Cardiac muscle cell (in vitro differentiated cells and primary cell): ENCODE data around the gene CCDC97. TPM values are rescaled to one million over a fixed set of nuclear protein-coding genes. Genes with fewer than 3 reads are reported as not detected.

Source experiments
- DNase-seq, 2 donors: peaks; one replicate each; pipeline versions ENCODE4 v3.0.0 to v3.0.0-alpha.2; 2010 to 2017; ENCODE audit warnings: low read depth in 1 of 2, low spot score in 1 of 2
- H3K27ac ChIP-seq: fragments of 200-600 bp; sonication (generic); 2 replicates; pipeline ENCODE4 v1.5.1; 2016
- H3K27me3 ChIP-seq: fragments of 200-600 bp; sonication (generic); 2 replicates; pipeline ENCODE4 v1.6.0; 2016; ENCODE audit warnings: control low read depth
- H3K36me3 ChIP-seq: fragments of 200-600 bp; sonication (generic); 2 replicates; pipeline ENCODE4 v1.5.1; 2016; ENCODE audit warnings: control low read depth
- H3K4me1 ChIP-seq: fragments of 200-600 bp; sonication (generic); 2 replicates; pipeline ENCODE4 v1.8.1; 2017; ENCODE audit warnings: low read depth, mild to moderate bottlenecking, mixed run types
- H3K4me3 ChIP-seq: fragments of 200-600 bp; sonication (generic); 2 replicates; pipeline ENCODE4 v1.5.1; 2016; ENCODE audit warnings: mild to moderate bottlenecking
- H3K9me3 ChIP-seq: fragments of 200-600 bp; sonication (generic); 2 replicates; pipeline ENCODE4 v1.5.1; 2017; ENCODE audit warnings: low read depth, mild to moderate bottlenecking, control low read depth
- polyA plus RNA-seq: library from polyadenylated mRNA; unstranded; fragments of >200 nt; fragmentation: Nextera tagmentation; extraction: Ambion mirVana; gene quantifications from 2 replicates; pipeline ENCODE4 v1.2.1, GENCODE V29; 2016
- total RNA-seq: library from RNA; depleted of rRNA; stranded (reverse); fragments of >200 nt; gene quantifications from 2 replicates; pipeline ENCODE4 v1.2.3, GENCODE V29; 2016
- TF ChIP-seq, protein P1 (sequence below): IDR thresholded peaks from 2 replicates; pipeline ENCODE4 v1.5.1; 2012; ENCODE audit warnings: low read depth, mild to moderate bottlenecking, low read length

Gene CCDC97
- total and polyA plus RNA-seq, 2 experiments from 2014 or later, result 24.6 to 29.7 TPM

DNA sequence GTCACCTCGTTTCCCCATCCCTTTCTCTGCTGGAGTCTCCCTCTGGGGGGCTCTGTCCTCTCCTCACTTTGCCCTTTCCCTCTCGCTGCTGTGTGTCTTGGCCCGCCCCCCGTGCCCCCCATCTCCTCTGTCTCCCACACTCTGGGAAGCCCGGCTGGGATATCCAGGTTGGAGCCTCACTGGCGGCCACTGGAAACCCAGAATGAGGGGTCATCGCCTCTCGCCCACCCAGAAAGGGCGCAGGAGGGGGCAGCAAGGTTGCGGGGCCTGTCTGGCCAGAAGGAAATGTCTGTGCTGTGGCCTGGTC is 15.6 kb downstream of the CCDC97 start:
- H3K27me3 ChIP-seq, result no peaks in the 10 kb centered on the region
- DNase-seq, result no peak
- H3K36me3 ChIP-seq, result peaks cover 2% of the 10 kb centered on the region
- H3K4me3 ChIP-seq, result no peak overlapping the region
- peak overlapping the region; percentile 84 for H3K27ac ChIP-seq
- TF ChIP-seq, protein P1, sequence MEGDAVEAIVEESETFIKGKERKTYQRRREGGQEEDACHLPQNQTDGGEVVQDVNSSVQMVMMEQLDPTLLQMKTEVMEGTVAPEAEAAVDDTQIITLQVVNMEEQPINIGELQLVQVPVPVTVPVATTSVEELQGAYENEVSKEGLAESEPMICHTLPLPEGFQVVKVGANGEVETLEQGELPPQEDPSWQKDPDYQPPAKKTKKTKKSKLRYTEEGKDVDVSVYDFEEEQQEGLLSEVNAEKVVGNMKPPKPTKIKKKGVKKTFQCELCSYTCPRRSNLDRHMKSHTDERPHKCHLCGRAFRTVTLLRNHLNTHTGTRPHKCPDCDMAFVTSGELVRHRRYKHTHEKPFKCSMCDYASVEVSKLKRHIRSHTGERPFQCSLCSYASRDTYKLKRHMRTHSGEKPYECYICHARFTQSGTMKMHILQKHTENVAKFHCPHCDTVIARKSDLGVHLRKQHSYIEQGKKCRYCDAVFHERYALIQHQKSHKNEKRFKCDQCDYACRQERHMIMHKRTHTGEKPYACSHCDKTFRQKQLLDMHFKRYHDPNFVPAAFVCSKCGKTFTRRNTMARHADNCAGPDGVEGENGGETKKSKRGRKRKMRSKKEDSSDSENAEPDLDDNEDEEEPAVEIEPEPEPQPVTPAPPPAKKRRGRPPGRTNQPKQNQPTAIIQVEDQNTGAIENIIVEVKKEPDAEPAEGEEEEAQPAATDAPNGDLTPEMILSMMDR, result no peak
- H3K4me1 ChIP-seq, result peaks cover 39% of the 10 kb centered on the region
- H3K9me3 ChIP-seq, result no peaks in the 10 kb centered on the region

DNA sequence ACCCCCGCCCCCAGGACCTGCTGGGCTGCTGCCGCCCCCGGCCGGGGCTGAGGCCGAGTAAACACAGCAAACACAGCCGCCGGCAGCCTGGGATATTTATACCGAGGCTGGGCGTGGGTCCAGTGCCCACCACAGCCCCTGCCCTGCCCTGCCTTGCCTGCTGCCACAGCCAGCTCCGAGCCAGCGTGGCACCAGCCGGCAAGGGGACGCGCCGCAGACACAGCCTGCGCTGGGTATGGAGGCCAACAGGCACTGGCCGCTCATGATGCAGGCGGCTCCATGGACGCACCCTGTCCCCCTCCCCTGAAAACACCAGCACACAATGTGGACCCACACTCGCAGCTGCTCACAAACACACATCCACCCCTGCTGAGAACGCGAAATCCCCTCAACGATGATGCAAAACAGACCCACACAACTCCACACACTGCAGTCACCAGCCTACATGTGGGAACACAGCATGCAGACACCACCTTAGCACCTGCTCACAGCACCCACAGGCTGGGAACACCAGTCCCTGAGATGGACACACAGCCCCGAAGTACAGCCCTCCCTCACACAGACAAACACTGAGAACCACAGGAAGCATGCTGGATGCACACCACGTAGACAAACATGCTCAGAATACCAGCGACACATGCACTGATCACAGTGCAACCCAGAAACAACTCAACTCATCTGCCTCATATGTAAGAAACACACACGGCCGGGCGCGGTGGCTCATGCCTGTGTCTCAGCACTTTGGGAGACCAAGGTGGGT is 16.2 kb downstream of the CCDC97 start:
- H3K4me1 ChIP-seq, result peaks cover 39% of the 10 kb centered on the region

DNA sequence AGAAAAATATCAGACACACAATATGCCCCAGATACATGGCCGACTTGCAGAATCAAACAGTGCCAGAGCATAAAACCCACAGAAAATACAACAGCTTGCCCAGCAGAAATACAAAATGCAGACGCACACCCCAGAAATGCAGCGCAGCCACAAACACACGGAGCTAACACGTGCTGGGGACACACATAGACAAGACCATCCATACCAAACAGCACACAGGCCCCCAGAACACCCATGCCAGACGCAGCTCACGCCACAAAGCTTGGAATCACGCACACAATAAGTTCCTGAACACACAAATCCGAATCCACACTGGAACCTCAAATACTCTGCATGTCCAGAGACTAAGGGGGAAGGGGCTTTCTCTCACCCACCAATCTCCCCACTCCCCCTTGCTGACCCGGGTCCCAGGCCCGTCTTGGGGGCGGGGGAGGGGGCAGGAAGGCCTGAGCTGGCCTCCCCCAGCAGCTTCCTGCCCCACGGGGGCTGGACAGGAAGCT is 17.2 kb downstream of the CCDC97 start:
- H3K4me3 ChIP-seq, result no peak overlapping the region
- H3K36me3 ChIP-seq, result no peaks in the 10 kb centered on the region
- TF ChIP-seq, protein P1, result no peak
- H3K27me3 ChIP-seq, result no peaks in the 10 kb centered on the region
- no peak overlapping the region for H3K27ac ChIP-seq
- no peaks in the 10 kb centered on the region for H3K9me3 ChIP-seq
- DNase-seq, result no peak
- peaks cover 39% of the 10 kb centered on the region for H3K4me1 ChIP-seq

More for the DNA sequence above, 16.2 kb downstream of the CCDC97 start:
- peak overlapping the region; percentile 84 for H3K27ac ChIP-seq
- TF ChIP-seq, protein P1, result no peak
- no peak overlapping the region for H3K4me3 ChIP-seq
- no peaks in the 10 kb centered on the region for H3K36me3 ChIP-seq
- DNase-seq, result peak; percentile 34 to 57
- H3K27me3 ChIP-seq, result no peaks in the 10 kb centered on the region
- H3K9me3 ChIP-seq, result no peaks in the 10 kb centered on the region

DNA sequence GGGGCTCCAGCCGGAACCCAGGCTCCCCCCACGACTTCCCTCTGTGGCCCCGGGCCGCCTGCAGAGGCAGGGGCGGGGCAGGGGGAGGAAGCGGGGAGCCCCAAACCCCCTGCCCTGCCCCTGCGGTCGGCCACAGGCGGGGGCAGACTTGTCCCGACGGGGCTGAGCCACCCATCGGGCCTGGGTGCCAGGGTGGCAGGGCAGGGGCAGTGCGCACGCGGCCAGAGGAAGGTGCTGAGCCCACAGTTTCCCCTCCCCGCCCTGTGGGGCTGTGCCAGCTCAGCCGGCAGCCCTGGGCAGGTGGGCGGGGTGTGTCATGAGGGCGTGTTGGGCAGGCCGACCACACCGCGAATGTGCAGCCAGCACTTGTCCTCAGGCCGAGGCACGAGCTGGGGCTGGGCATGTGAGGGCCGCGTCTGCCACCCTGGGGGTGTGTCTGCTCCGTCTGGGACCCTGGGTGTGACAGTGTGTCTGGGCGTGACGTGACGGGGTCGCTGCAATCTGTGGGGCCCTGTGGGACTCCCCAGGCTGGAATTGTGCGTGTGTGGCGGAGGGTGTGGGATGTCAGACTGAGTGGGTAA is 17.7 kb downstream of the CCDC97 start:
- TF ChIP-seq, protein P1, result no peak
- Histone ChIP-seq H3K4me1 (peaks cover 37% of the 10 kb centered on the region), H3K36me3 (no peaks in the 10 kb centered on the region), H3K4me3 (no peak overlapping the region), H3K27me3 (no peaks in the 10 kb centered on the region), H3K27ac (no peak overlapping the region), H3K9me3 (no peaks in the 10 kb centered on the region)
- peak in 1 of 2 donors; percentile 51 for DNase-seq

DNA sequence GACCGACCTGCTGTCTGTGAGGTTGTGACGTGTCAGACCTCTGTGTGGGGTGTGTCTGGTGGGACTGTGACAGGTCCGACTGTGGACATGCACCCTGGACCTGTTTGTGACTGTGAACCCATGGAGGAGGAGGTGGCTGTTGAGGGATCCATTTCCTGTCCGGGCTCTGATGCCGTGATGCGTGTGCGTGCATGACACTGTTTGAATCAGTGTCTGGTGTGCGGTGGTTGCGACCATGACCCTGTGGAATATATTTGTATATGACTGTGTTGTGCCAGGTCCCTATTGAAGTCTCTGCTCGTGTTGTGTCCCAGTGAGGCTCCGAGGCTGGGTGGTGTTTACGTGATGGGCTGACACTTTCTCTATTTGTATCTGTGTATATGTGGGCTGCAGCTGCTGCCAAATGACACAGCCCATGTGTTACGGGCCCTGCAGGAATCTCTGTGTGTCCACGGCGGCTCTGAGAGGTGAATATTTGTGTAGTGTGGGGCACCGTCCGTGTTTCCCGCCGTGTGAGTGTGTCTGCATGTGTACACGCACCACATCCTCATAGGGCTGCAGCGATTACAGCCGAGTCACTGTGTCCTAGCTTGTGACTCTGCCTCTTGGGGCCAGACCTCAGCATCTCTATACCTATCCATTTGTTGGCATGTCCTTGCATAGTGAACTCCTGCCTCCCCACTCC is 18.3 kb downstream of the CCDC97 start:
- peaks cover 31% of the 10 kb centered on the region for H3K4me1 ChIP-seq
- no peaks in the 10 kb centered on the region for H3K9me3 ChIP-seq
- TF ChIP-seq, protein P1, result no peak
- H3K4me3 ChIP-seq, result no peak overlapping the region
- H3K27ac ChIP-seq, result no peak overlapping the region
- H3K27me3 ChIP-seq, result no peaks in the 10 kb centered on the region
- no peaks in the 10 kb centered on the region for H3K36me3 ChIP-seq
- no peak for DNase-seq
